AML-193 (cell line): Measurements from ENCODE around the gene G6PC1.

Experiments
- DNase-seq, 2 experiments: peaks; one replicate each; lab custom pipeline; 2025; lab: John Stamatoyannopoulos, UW

The G6PC1 gene

GRCh38 chr17:42937712-42938596 is 37.4 kb downstream of the G6PC1 start:
- peak; percentile 56 to 63 for DNase-seq

GRCh38 chr17:42944211-42944610 is 43.6 kb downstream of the G6PC1 start:
- DNase-seq, result no peak

GRCh38 chr17:42946812-42947211 is 46.2 kb downstream of the G6PC1 start:
- DNase-seq, result no peak

DNA sequence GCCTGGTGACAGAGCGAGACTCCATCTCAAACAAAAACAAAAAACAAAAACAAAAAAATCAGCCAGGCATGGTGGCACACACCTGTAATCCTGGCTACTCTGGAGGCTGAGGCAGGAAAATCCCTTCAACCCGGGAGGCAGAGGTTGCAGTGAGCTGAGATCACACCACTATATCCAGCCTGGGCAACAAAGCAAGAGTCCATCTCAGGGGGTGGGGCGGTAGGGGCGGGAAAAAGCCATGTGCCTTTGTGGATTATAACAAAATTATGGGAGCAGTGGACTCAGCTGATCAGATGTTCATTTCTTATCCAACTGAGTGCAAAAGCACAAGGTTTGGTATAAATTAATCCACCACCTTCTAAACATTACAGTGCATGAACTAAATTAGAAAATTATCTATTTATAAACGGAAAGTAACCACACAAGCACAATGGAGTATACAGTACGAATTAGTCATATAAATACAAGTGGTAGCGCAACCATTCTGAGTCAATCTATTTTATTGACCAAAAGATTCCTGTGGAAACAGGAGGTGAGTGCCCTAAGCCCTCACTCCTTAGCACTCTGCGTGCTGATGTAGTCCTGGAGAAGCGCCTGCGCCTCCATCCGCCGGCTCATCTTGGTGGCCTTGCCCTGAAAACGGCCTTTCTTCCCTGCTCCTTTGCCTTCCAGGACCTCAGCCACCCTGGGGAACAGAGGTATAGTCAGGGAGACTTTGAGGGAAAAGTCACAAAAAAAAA is 49.6 kb downstream of the G6PC1 start:
- no peak for DNase-seq
